CD4-positive, alpha-beta memory T cell (primary cell): ENCODE measurements around the gene TPGS1. TPM values are rescaled to one million over a fixed set of nuclear protein-coding genes. Genes with fewer than 3 reads are reported as not detected.
A peak's percentile ranks its signal among the peaks of the same experiment; 100 is the strongest.

Experiments
- CTCF ChIA-PET: fragments of 350-600 bp; sonication (Branson Sonifier 250); formaldehyde crosslinking; loops from one replicate; lab custom pipeline; 2021; ENCODE audit warnings: inconsistent platforms; ENCODE audit not compliant: partially characterized antibody; lab: Charles Lee
- POLR2A ChIA-PET: fragments of 350-600 bp; sonication (Branson Sonifier 250); formaldehyde crosslinking; loops from one replicate; lab custom pipeline; 2021; ENCODE audit not compliant: partially characterized antibody; lab: Charles Lee
- DNase-seq, 5 donors: peaks; one replicate each; pipeline versions ENCODE4 v3.0.0 to v3.0.0-alpha.2; 2020 to 2022; ENCODE audit warnings: mixed read lengths in 1 of 5
- H3K27ac ChIP-seq: one replicate; pipeline ENCODE4 v1.7.0; 2013; ENCODE audit warnings: low read depth, low read length
- H3K27me3 ChIP-seq: 2 replicates; pipeline ENCODE4 v1.7.0; 2013; ENCODE audit warnings: mild to moderate bottlenecking, low read length, moderate library complexity; ENCODE audit not compliant: insufficient read depth
- H3K36me3 ChIP-seq: 2 replicates; pipeline ENCODE4 v1.7.0; 2013; ENCODE audit warnings: mild to moderate bottlenecking, low read length, moderate library complexity; ENCODE audit not compliant: insufficient read depth
- H3K4me1 ChIP-seq: 2 replicates; pipeline ENCODE4 v1.7.0; 2013; ENCODE audit warnings: mild to moderate bottlenecking, low read length, moderate library complexity; ENCODE audit not compliant: insufficient read depth
- H3K4me3 ChIP-seq, 2 donors: one replicate each; pipeline ENCODE4 v1.7.0; 2013; ENCODE audit warnings: low read length in 2 of 2, mild to moderate bottlenecking in 1 of 2
- H3K9me3 ChIP-seq, 2 donors: one replicate each; pipeline ENCODE4 v1.7.0; 2013; ENCODE audit warnings: low read length in 2 of 2, control low read depth in 1 of 2; ENCODE audit not compliant: control insufficient read depth in 1 of 2
- H3K27ac Mint-ChIP-seq, 7 donors: one replicate each; pipeline ENCODE4 v1.8.0; 2020 to 2021; ENCODE audit warnings: mixed read lengths in 7 of 7, mild to moderate bottlenecking in 6 of 7, inconsistent platforms in 3 of 7, moderate library complexity in 3 of 7
- H3K27me3 Mint-ChIP-seq, 2 donors: one replicate each; pipeline ENCODE4 v1.8.0; 2020 to 2021; ENCODE audit warnings: mixed read lengths in 2 of 2
- H3K36me3 Mint-ChIP-seq, 2 donors: one replicate each; pipeline ENCODE4 v1.8.0; 2020 to 2021; ENCODE audit warnings: mixed read lengths in 2 of 2, inconsistent platforms in 1 of 2, mild to moderate bottlenecking in 1 of 2
- H3K4me1 Mint-ChIP-seq, 4 donors: one replicate each; pipeline ENCODE4 v1.8.0; 2020 to 2021; ENCODE audit warnings: mixed read lengths in 4 of 4, mild to moderate bottlenecking in 1 of 4
- H3K4me3 Mint-ChIP-seq, 8 donors: one replicate each; pipeline ENCODE4 v1.8.0; 2020 to 2021; ENCODE audit warnings: mixed read lengths in 8 of 8, mild to moderate bottlenecking in 7 of 8, moderate library complexity in 6 of 8, inconsistent platforms in 3 of 8
- H3K9me3 Mint-ChIP-seq, 8 donors: one replicate each; pipeline ENCODE4 v1.8.0; 2020 to 2021; ENCODE audit warnings: mixed read lengths in 8 of 8, mild to moderate bottlenecking in 5 of 8, inconsistent platforms in 3 of 8, moderate library complexity in 1 of 8
- intact Hi-C: fragments of 100-400 bp; cut with micrococcal nuclease; formaldehyde crosslinking; loops from one replicate; pipeline ENCODE4 v1.15.1; 2023
- polyA plus RNA-seq, 2 donors: library from polyadenylated mRNA; unstranded; fragments of 300-500 nt; fragmentation: Illumina TruSeq; gene quantifications; one replicate each; pipeline ENCODE4 v1.2.3, GENCODE V29; 2021
- total RNA-seq, 2 experiments: library from RNA; stranded (reverse); gene quantifications; one replicate each; pipeline ENCODE4 v1.2.3, GENCODE V29; 2021

The TPGS1 gene
- total and polyA plus RNA-seq, 4 experiments from 2014 or later: 22.2 to 37.6 (median 31.9) TPM

GRCh38 chr19:497491-497868 is 9.8 kb upstream of the TPGS1 start:
- no peaks in the 10 kb centered on the region for H3K9me3 Mint-ChIP-seq
- no peak overlapping the region for H3K27ac Mint-ChIP-seq
- Histone ChIP-seq H3K4me3 (no peak overlapping the region), H3K36me3 (no peaks in the 10 kb centered on the region), H3K27ac (no peak overlapping the region), H3K27me3 (peaks cover 13% of the 10 kb centered on the region), H3K9me3 (no peaks in the 10 kb centered on the region), H3K4me1 (no peaks in the 10 kb centered on the region)
- no peak overlapping the region for H3K4me3 Mint-ChIP-seq
- DNase-seq: peak in 1 of 5 donors; percentile 27
- intact Hi-C loops: no loop called here
- H3K4me1 Mint-ChIP-seq: peaks cover 2 to 7% (median 4%) of the 10 kb centered on the region in 4 donors
- POLR2A ChIA-PET: interaction anchor here (0.8 to 1.4 kb wide), 2 partner anchors 9 kb away, joined by 4 to 11 read pairs; partner anchors contain the start of gene TPGS1
- no peaks in the 10 kb centered on the region for H3K36me3 Mint-ChIP-seq
- peaks cover 6 to 7% of the 10 kb centered on the region in 2 donors for H3K27me3 Mint-ChIP-seq
- CTCF ChIA-PET: interaction anchor here (1.0 to 1.6 kb wide), 2 partner anchors 9 to 13 kb away, joined by 3 to 8 read pairs; no protein-coding TSS in a partner anchor

GRCh38 chr19:497869-498510 is 9.3 kb upstream of the TPGS1 start:
- Histone ChIP-seq H3K4me3 (no peak overlapping the region), H3K4me1 (no peaks in the 10 kb centered on the region), H3K36me3 (no peaks in the 10 kb centered on the region), H3K27ac (no peak overlapping the region), H3K9me3 (no peaks in the 10 kb centered on the region), H3K27me3 (peaks cover 13% of the 10 kb centered on the region)
- H3K9me3 Mint-ChIP-seq: no peaks in the 10 kb centered on the region
- no peaks in the 10 kb centered on the region for H3K36me3 Mint-ChIP-seq
- peaks cover 6 to 7% of the 10 kb centered on the region in 2 donors for H3K27me3 Mint-ChIP-seq
- H3K27ac Mint-ChIP-seq: no peak overlapping the region
- no peak overlapping the region for H3K4me3 Mint-ChIP-seq
- DNase-seq: no peak
- ChIA-PET CTCF (interaction anchor here (1.0 to 1.6 kb wide), 2 partner anchors 9 to 12 kb away, joined by 3 to 8 read pairs; no protein-coding TSS in a partner anchor), POLR2A (interaction anchor here (0.8 to 1.4 kb wide), 2 partner anchors 9 kb away, joined by 4 to 11 read pairs; partner anchors contain the start of gene TPGS1)
- H3K4me1 Mint-ChIP-seq: peaks cover 4 to 12% (median 5%) of the 10 kb centered on the region in 4 donors
- intact Hi-C loops: no loop called here

- no peak overlapping the region for H3K27ac ChIP-seq
- DNase-seq: no peak
- H3K9me3 Mint-ChIP-seq: no peaks in the 10 kb centered on the region
- peaks cover 6 to 7% of the 10 kb centered on the region in 2 donors for H3K27me3 Mint-ChIP-seq
- intact Hi-C loops: no loop called here
- H3K4me1 Mint-ChIP-seq: peaks cover 4 to 12% (median 5%) of the 10 kb centered on the region in 4 donors
- ChIA-PET CTCF (interaction anchor here (1.6 kb wide), 1 partner anchor 8 kb away, joined by 8 read pairs; no protein-coding TSS in a partner anchor), POLR2A (interaction anchor here (0.8 to 1.4 kb wide), 2 partner anchors 8 to 10 kb away, joined by 4 to 11 read pairs; partner anchors contain the start of gene TPGS1)
- no peaks in the 10 kb centered on the region for H3K36me3 ChIP-seq
- no peaks in the 10 kb centered on the region for H3K36me3 Mint-ChIP-seq
- H3K4me3 Mint-ChIP-seq: no peak overlapping the region
- peaks cover 13% of the 10 kb centered on the region for H3K27me3 ChIP-seq
- H3K27ac Mint-ChIP-seq: no peak overlapping the region
- H3K9me3 ChIP-seq: no peaks in the 10 kb centered on the region
- no peak overlapping the region for H3K4me3 ChIP-seq
- no peaks in the 10 kb centered on the region for H3K4me1 ChIP-seq
These were observed 8.8 kb upstream of the TPGS1 start for GRCh38 chr19:498511-498891.

- no peak overlapping the region for H3K27ac ChIP-seq
- ChIA-PET CTCF (interaction anchor here (1.6 kb wide), 1 partner anchor 8 kb away, joined by 8 read pairs; no protein-coding TSS in a partner anchor), POLR2A (interaction anchor here (1.2 kb wide), 1 partner anchor 10 kb away, joined by 4 read pairs; no protein-coding TSS in a partner anchor)
- DNase-seq: no peak
- Mint-ChIP-seq H3K36me3 (no peaks in the 10 kb centered on the region), H3K4me3 (peak overlapping the region in 4 of 8 donors; percentile 21 to 46 (median 28)), H3K27me3 (peaks cover 6 to 7% of the 10 kb centered on the region in 2 donors), H3K4me1 (peaks cover 3 to 12% (median 4%) of the 10 kb centered on the region in 4 donors), H3K27ac (peak overlapping the region in 1 of 7 donors; percentile 79), H3K9me3 (no peaks in the 10 kb centered on the region)
- no peaks in the 10 kb centered on the region for H3K36me3 ChIP-seq
- H3K9me3 ChIP-seq: no peaks in the 10 kb centered on the region
- intact Hi-C loops: no loop called here
- H3K4me1 ChIP-seq: no peaks in the 10 kb centered on the region
- no peak overlapping the region for H3K4me3 ChIP-seq
- peaks cover 13% of the 10 kb centered on the region for H3K27me3 ChIP-seq
These were observed 8.2 kb upstream of the TPGS1 start for GRCh38 chr19:498977-499623.

GRCh38 chr19:501646-502045 is 5.7 kb upstream of the TPGS1 start:
- H3K4me1 Mint-ChIP-seq: peaks cover 3 to 18% (median 11%) of the 10 kb centered on the region in 4 donors
- CTCF ChIA-PET: interaction anchor here (1.3 kb wide), 1 partner anchor 9 kb away, joined by 4 read pairs; no protein-coding TSS in a partner anchor
- intact Hi-C loops: no loop called here

GRCh38 chr19:504616-505015 is 2.7 kb upstream of the TPGS1 start:
- Mint-ChIP-seq H3K9me3 (no peaks in the 10 kb centered on the region), H3K4me1 (peaks cover 3 to 37% (median 24%) of the 10 kb centered on the region in 4 donors), H3K27me3 (no peaks in the 10 kb centered on the region), H3K36me3 (peaks cover 0 to 8% of the 10 kb centered on the region in 2 donors), H3K27ac (no peak overlapping the region), H3K4me3 (no peak overlapping the region)
- H3K9me3 ChIP-seq: no peaks in the 10 kb centered on the region
- intact Hi-C loops: no loop called here
- H3K27me3 ChIP-seq: no peaks in the 10 kb centered on the region
- H3K4me1 ChIP-seq: peaks cover 26% of the 10 kb centered on the region
- DNase-seq: no peak
- ChIA-PET POLR2A (interaction anchor here (4.4 kb wide), 1 partner anchor 16 kb away, joined by 61 read pairs; no protein-coding TSS in a partner anchor), CTCF (interaction anchor here (2.9 kb wide), 1 partner anchor 28 kb away, joined by 23 read pairs; the partner anchor contains the start of gene CDC34)
- no peaks in the 10 kb centered on the region for H3K36me3 ChIP-seq
- no peak overlapping the region for H3K27ac ChIP-seq
- no peak overlapping the region for H3K4me3 ChIP-seq

More at GRCh38 chr19:501646-502045, 5.7 kb upstream of the TPGS1 start:
- Mint-ChIP-seq H3K27ac (no peak overlapping the region), H3K9me3 (no peaks in the 10 kb centered on the region), H3K4me3 (no peak overlapping the region), H3K36me3 (no peaks in the 10 kb centered on the region), H3K27me3 (peaks cover 6 to 7% of the 10 kb centered on the region in 2 donors)
- peaks cover 7% of the 10 kb centered on the region for H3K4me1 ChIP-seq
- no peaks in the 10 kb centered on the region for H3K9me3 ChIP-seq
- H3K27me3 ChIP-seq: peaks cover 13% of the 10 kb centered on the region
- H3K4me3 ChIP-seq: no peak overlapping the region
- POLR2A ChIA-PET: no interaction called here
- H3K36me3 ChIP-seq: no peaks in the 10 kb centered on the region
- peak in 1 of 5 donors; percentile 19 for DNase-seq
- no peak overlapping the region for H3K27ac ChIP-seq
